Neuron (in vitro differentiated cells): ENCODE measurements around the gene SLC2A9.
"Not testable (repeated sequence)": the region's sequence is repeated elsewhere in the genome, so short reads cannot be mapped to it uniquely, and the experiment has no call there.

Experiments used
- H2AFZ ChIP-seq: one replicate; pipeline ENCODE4 v1.6.1; 2013; ENCODE audit warnings: low read depth, mild to moderate bottlenecking, inconsistent platforms, low read length, moderate library complexity
- H3K27me3 ChIP-seq: one replicate; pipeline ENCODE4 v1.6.1; 2013; ENCODE audit warnings: low read length; ENCODE audit not compliant: insufficient read depth
- H3K36me3 ChIP-seq: one replicate; pipeline ENCODE4 v1.6.1; 2013; ENCODE audit warnings: low read length; ENCODE audit not compliant: insufficient read depth
- H3K4me1 ChIP-seq: one replicate; pipeline ENCODE4 v1.6.1; 2013; ENCODE audit warnings: low read length; ENCODE audit not compliant: insufficient read depth
- H3K4me3 ChIP-seq: 2 replicates; pipeline ENCODE4 v1.5.1; 2013; ENCODE audit warnings: mild to moderate bottlenecking, low read length, moderate library complexity
- H3K9me3 ChIP-seq: one replicate; pipeline ENCODE4 v1.6.1; 2013; ENCODE audit warnings: low read length

Gene SLC2A9

DNA sequence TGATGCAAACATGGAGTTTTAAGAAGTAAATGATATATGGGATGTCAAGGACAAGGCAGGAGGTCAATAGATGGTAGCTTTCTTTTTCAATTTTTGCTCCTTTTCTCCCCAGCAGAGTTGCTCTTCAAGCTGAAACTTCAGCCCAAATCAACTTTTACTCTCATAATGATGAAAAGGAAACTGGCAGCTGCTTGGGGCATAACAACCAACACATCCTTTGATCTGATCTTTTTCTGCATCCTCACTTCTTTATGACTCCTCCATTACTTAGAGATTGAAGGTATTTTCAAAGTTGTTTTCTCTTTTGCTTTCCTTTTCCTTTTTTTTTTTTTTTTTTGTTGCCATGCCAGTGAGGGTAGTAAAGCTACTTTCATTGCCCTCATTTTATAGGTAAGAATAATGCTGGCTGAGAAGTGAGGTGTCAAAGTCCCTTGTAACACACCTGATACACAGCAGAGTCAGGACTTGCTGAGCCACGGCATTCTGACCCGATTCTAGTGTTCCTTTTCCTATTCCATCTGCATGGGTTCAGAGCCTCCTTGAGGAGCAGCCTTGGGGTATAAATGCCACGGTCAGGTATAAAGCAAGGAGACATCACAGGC is 26.9 kb downstream of the SLC2A9 start:
- no peaks in the 10 kb centered on the region for H3K27me3 ChIP-seq
- no peaks in the 10 kb centered on the region for H3K9me3 ChIP-seq
- no peaks in the 10 kb centered on the region for H3K4me1 ChIP-seq
- no peak overlapping the region for H2AFZ ChIP-seq
- H3K4me3 ChIP-seq, result no peak overlapping the region
- H3K36me3 ChIP-seq, result no peaks in the 10 kb centered on the region

DNA sequence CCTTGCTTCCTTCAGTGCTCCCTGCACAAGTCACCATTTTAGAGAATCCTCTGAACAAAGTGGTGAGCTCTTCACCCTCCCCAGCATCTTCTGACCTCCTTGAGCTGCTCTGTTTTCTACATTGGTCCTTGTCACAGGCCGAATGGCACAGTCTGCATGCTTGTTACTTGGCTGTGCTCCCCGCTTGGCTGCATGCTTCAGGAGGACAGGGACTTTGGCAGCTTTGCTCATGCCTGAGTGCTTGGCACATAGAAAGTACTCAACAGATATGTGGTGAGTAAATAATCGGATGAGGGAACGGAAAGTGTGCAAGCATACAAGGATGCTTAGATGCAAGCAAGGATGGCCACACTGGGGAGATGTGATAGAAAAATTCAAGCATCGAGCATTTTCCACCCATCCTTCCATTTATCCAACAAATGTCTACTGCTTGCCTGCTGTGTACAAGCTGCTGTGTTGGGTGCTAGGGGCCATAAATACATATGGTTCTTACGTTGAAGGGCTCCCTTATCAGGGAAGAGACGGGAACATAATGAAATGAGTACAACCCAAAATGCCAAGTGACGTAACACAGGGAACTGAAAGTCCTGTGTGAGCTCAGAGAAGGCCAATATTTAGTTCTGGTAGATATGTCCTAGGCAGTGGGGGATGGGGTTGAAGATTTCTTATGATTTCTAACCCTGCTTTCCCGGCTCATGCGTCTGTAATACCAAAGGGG is 31.2 kb downstream of the SLC2A9 start:
- Histone ChIP-seq H3K27me3 (no peaks in the 10 kb centered on the region), H3K9me3 (no peaks in the 10 kb centered on the region), H3K36me3 (no peaks in the 10 kb centered on the region), H3K4me3 (no peak overlapping the region), H3K4me1 (no peaks in the 10 kb centered on the region), H2AFZ (no peak overlapping the region)

DNA sequence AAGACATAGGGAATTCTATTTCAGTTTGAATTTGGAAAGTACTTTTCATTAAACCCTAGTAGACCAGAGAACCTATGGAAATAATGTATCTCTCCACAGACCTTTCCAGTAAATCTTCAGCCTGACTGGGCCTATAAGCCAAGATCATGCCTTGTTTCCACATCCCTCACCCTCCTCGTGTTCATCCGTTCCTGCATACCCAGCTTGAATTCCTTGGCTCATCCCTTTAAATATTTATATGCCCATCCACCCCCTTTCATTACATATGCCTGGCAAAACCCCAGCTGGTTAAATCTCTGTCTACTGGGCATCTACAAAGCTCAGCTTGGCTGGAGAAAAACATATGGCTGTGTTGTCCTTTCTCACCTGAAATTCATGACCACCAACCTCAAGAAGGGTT is 32.4 kb downstream of the SLC2A9 start:
- Histone ChIP-seq H3K4me1 (no peaks in the 10 kb centered on the region), H3K27me3 (no peaks in the 10 kb centered on the region), H3K36me3 (no peaks in the 10 kb centered on the region), H3K4me3 (no peak overlapping the region), H3K9me3 (no peaks in the 10 kb centered on the region), H2AFZ (no peak overlapping the region)

DNA sequence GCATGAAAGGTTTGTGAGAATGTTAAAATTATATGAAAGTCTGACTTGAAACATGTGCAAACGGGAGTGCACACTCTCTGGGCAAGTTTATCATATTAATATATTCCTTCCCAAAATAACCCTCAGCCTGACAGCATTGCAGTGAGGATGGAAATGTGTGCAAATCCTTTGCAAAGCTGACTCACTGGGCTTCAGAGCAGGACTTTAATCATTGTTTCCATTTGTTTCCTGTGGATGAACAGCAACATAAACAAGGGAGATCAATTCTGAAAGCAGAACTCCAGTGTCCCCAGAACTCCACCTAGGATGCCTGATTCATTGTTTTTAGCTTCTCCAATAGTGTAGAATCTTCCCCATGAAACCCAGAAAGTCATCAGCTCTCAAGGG is 32.9 kb downstream of the SLC2A9 start:
- Histone ChIP-seq H3K4me1 (no peaks in the 10 kb centered on the region), H3K27me3 (no peaks in the 10 kb centered on the region), H3K36me3 (no peaks in the 10 kb centered on the region), H3K4me3 (no peak overlapping the region), H2AFZ (no peak overlapping the region), H3K9me3 (no peaks in the 10 kb centered on the region)

DNA sequence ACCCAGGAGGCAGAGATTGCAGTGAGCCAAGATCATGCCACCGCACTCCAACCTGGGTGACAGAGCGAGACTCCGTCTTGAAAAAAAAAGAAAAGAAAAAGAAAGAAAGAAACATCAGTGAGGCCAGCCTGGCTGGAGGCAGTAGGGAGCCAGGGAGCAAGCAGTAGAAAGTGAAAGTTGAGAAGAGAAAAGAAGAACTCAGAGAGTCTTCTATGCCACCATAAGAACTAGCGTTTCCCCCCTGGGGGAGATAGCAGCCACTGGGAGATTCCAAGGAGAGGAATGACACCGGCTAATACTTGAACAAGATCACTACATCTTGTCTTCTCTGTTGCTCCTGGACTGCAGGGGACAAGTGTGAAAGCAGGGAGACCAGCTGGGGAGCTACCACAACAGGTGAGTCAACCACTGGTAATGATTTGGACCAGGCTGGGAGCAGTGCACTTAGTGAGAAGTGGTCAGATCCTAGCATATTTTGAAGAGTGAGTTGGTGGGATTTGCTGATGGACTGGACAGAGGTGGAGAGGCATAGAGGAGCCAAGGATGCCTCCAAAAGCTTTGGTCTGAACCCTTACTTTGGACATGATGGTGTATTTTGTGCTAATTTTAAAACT is 33.4 kb downstream of the SLC2A9 start:
- H3K4me3 ChIP-seq, result no peak overlapping the region
- H3K9me3 ChIP-seq, result no peaks in the 10 kb centered on the region
- H3K4me1 ChIP-seq, result no peaks in the 10 kb centered on the region
- H3K36me3 ChIP-seq, result no peaks in the 10 kb centered on the region
- no peak overlapping the region for H2AFZ ChIP-seq
- H3K27me3 ChIP-seq, result no peaks in the 10 kb centered on the region

DNA sequence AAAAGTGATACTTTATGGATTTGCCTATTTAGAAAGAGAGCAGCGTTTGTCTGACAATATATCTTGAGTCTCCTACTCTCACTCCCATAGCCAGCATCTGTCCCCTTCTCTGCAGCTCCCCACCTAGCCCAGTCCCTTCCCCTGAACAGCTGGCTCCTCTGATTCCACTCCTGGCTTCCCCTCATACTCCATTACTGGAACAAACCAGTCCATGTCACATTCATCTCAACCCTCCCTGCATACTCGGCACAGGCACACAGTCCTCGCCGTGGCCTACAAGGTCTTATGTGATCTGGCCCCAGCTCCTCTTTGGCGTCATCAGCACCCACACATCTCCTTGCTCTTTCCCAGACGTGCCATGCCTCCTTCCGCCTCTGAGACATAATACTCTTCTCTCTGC is 36.7 kb downstream of the SLC2A9 start:
- H3K27me3 ChIP-seq, result no peaks in the 10 kb centered on the region
- no peaks in the 10 kb centered on the region for H3K9me3 ChIP-seq
- no peak overlapping the region for H2AFZ ChIP-seq
- no peak overlapping the region for H3K4me3 ChIP-seq
- no peaks in the 10 kb centered on the region for H3K36me3 ChIP-seq
- H3K4me1 ChIP-seq, result no peaks in the 10 kb centered on the region

DNA sequence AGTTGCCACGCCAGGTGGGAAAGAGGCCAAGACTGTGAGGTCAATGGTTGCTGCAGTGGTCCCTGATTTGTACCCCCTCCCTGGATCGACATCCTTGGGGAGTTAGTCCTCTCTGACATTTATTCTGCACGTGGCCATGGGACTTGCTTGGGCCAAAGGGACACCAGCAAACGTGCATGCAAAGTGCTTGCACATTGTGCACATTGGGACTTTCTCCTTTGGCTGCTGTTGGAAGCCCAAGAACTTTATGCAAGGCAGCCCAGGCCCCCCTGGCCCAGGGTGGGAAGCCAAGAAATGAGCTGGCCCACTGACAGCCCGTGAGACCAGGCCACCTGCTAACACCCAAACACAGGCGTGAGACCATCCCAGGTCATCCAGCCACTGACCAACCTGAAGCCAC is 38.1 kb downstream of the SLC2A9 start:
- Histone ChIP-seq H3K4me3 (no peak overlapping the region), H3K27me3 (no peaks in the 10 kb centered on the region), H3K36me3 (no peaks in the 10 kb centered on the region), H3K4me1 (no peaks in the 10 kb centered on the region), H2AFZ (no peak overlapping the region), H3K9me3 (no peaks in the 10 kb centered on the region)

DNA sequence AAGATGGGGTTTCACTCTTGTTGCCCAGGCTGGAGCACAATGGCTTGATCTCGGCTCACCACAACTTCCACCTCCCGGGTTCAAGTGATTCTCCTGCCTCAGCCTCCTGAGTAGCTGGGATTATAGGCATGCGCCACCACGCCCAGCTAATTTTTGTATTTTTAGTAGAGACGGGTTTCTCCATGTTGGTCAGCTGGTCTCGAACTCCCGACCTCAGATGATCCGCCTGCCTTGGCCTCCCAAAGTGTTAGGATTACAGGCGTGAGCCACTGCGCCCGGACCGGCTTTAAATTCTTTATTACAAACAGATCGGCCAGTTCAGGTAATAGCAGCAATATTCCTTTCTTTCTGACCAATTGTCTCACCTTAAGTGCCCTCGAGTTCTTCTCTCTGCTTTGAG is 39.4 kb downstream of the SLC2A9 start:
- not testable (repeated sequence) for H3K4me3 ChIP-seq, H3K9me3 ChIP-seq, H3K36me3 ChIP-seq, H3K27me3 ChIP-seq, H2AFZ ChIP-seq, H3K4me1 ChIP-seq

DNA sequence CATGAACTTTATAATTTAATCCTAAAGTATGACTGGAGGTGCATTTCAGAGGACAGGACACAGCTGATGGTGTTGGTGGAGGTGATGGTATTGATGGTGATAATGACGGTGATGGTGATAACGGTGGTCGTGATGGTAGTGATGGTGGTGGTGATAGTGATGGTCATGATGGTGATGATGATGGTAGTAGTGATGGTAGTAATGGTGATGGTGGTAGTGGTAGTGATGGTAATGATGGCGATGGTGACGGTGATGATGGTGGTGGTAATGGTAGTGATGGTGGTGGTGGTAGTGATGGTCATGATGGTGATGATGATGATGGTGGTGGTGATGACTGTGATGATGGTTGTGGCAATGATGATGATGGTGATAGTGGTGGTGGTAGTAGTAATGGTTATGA is 40.4 kb downstream of the SLC2A9 start:
- H3K36me3 ChIP-seq, result no peaks in the 10 kb centered on the region

DNA sequence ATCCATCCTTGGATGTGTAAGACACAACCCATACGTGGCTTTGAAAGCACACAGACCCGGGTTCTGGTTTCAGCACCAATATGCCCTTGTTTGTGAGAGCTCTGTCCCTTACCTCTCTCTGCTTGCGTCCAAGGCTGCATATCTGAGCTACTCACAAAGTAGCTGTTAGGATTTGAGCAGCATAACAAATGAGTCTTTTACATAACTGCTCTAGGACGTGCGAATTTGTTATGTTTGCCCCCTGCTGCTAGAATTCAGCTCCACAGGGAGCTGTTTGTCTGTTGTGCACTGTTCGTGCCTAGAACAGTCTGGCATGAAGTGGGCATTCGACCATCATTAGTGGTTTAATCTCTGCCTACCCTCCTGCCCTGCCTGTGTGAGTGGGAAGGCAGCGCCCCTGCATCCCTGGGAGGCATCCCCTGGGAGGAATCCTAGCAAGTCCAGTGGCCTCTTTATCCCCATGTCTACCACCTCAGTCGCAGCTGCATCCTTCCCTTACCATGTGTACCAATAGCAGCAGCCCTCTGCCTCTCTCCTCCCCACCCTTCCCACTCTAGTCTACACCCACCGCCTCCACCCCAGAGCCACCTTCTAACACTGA is 42.1 kb downstream of the SLC2A9 start:
- H3K9me3 ChIP-seq, result no peaks in the 10 kb centered on the region

More for the DNA sequence above, 40.4 kb downstream of the SLC2A9 start:
- Histone ChIP-seq H3K4me3 (no peak overlapping the region), H3K9me3 (no peaks in the 10 kb centered on the region), H3K27me3 (peaks cover 6% of the 10 kb centered on the region), H3K4me1 (no peaks in the 10 kb centered on the region), H2AFZ (no peak overlapping the region)

DNA sequence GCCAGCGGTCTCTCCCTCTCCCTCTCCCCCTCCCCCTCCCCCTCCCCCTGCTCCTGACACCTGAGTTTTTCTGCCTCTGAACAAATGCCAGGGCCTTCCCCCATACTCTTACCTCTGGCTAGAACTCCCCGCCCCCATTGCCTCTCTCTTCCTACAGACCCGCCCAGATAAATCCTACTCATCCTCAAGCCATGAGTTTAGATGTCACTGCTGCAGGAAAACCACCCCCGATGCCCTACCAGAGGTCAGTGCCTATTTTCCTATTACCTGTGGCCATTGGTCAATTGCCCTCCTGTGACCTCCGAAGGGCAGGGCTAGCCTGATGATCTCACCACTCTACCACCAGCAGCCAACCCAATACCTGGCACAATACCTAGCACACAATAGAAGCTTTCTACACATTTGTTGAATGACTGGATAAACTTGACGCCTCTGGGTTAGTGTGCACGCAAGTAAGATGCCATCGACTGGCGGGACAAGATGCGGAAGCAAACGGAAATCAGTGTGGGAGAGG is 43.7 kb downstream of the SLC2A9 start:
- no peaks in the 10 kb centered on the region for H3K4me1 ChIP-seq
- no peak overlapping the region for H3K4me3 ChIP-seq
- H2AFZ ChIP-seq, result no peak overlapping the region

More for the DNA sequence above, 42.1 kb downstream of the SLC2A9 start:
- Histone ChIP-seq H3K4me3 (no peak overlapping the region), H2AFZ (no peak overlapping the region), H3K4me1 (no peaks in the 10 kb centered on the region), H3K27me3 (peaks cover 6% of the 10 kb centered on the region), H3K36me3 (no peaks in the 10 kb centered on the region)

DNA sequence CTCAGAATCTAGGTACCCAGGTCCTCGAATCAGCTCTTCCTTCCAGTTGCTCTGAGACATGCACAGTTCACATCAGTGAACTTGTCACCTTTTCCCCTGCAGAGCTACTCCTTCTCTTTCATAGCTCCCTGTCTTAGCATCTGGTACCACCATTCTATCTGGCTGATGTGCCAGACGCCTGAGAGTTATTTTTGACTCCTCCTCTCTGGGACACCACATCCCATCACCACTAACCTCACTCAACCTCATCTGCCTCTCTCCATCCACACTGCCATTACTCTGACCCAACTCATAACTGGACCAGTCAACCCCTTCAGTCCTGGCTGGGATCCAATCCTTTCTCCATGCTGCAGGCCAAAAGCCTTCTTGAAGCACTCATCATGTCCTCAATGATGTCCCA is 44.5 kb downstream of the SLC2A9 start:
- H3K27me3 ChIP-seq, result peaks cover 6% of the 10 kb centered on the region
- no peak overlapping the region for H2AFZ ChIP-seq
- no peak overlapping the region for H3K4me3 ChIP-seq
- no peaks in the 10 kb centered on the region for H3K9me3 ChIP-seq
- no peaks in the 10 kb centered on the region for H3K36me3 ChIP-seq
- no peaks in the 10 kb centered on the region for H3K4me1 ChIP-seq

More for the DNA sequence above, 43.7 kb downstream of the SLC2A9 start:
- Histone ChIP-seq H3K27me3 (peaks cover 6% of the 10 kb centered on the region), H3K36me3 (no peaks in the 10 kb centered on the region), H3K9me3 (no peaks in the 10 kb centered on the region)

DNA sequence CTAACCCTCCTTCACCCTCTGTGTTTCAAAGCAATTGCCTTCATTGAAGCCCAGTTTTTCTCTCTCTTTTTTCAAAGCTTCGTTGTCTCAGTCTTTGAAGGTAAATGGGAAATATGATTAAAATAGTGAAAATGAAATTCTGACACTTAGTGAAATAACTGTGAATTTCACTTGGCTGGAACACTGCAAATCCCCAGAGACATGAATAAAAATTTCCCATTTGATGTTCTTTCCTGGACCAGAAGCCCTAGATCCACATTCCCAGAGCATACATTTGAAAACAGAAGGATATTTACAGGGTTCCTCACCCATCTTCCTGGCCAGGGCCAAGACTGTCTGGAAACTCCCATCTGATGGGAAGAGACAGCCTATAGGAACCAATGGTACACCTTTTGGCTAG is 45.0 kb downstream of the SLC2A9 start:
- no peak overlapping the region for H2AFZ ChIP-seq
- H3K36me3 ChIP-seq, result no peaks in the 10 kb centered on the region
- H3K9me3 ChIP-seq, result no peaks in the 10 kb centered on the region

More for the DNA sequence above, 45.0 kb downstream of the SLC2A9 start:
- H3K27me3 ChIP-seq, result peaks cover 6% of the 10 kb centered on the region
- no peak overlapping the region for H3K4me3 ChIP-seq
- H3K4me1 ChIP-seq, result no peaks in the 10 kb centered on the region
